HEK293T (cell line): ENCODE measurements around the gene INTS6L.
A peak's percentile ranks its signal among the peaks of the same experiment; 100 is the strongest.
"Not testable (repeated sequence)": the region's sequence is repeated elsewhere in the genome, so short reads cannot be mapped to it uniquely, and the experiment has no call there.

ENCODE experiments used
- CTCF ChIA-PET: fragments of 350-600 bp; formaldehyde crosslinking; extraction: SDS; loops from one replicate; lab custom pipeline; 2021; ENCODE audit warnings: antibody characterized with exemption, inconsistent platforms; lab: Yijun Ruan, JAX
- POLR2A ChIA-PET: fragments of 350-600 bp; formaldehyde crosslinking; extraction: SDS; loops from one replicate; lab custom pipeline; 2020; ENCODE audit warnings: antibody characterized with exemption, inconsistent platforms; lab: Yijun Ruan, JAX
- DNase-seq: peaks from one replicate; pipeline ENCODE4 v3.0.0; 2012; ENCODE audit warnings: mixed read lengths; ENCODE audit errors: extremely low spot score
- ARNT ChIP-seq: fragments of 450-650 bp; IDR thresholded peaks from 2 replicates; pipeline ENCODE4 v1.6.1; 2017; ENCODE audit warnings: mild to moderate bottlenecking
- BHLHE40 ChIP-seq: fragments of 450-650 bp; IDR thresholded peaks from 2 replicates; pipeline ENCODE4 v1.6.1; 2016; ENCODE audit warnings: mild to moderate bottlenecking, moderate library complexity, borderline replicate concordance
- CTBP1 ChIP-seq: fragments of 450-650 bp; IDR thresholded peaks from 2 replicates; pipeline ENCODE4 v1.6.1; 2016; ENCODE audit warnings: borderline replicate concordance
- ELF4 ChIP-seq: fragments of 450-650 bp; IDR thresholded peaks from 2 replicates; pipeline ENCODE4 v1.6.1; 2017; ENCODE audit warnings: antibody characterized with exemption
- FOXA1 ChIP-seq: fragments of 450-650 bp; IDR thresholded peaks from 2 replicates; pipeline ENCODE4 v1.6.1; 2016; ENCODE audit warnings: mild to moderate bottlenecking
- FOXK2 ChIP-seq: fragments of 450-650 bp; IDR thresholded peaks from 2 replicates; pipeline ENCODE4 v1.6.1; 2016; ENCODE audit warnings: mild to moderate bottlenecking
- FOXM1 ChIP-seq: fragments of 450-650 bp; IDR thresholded peaks from 2 replicates; pipeline ENCODE4 v1.6.1; 2017; ENCODE audit warnings: mild to moderate bottlenecking, borderline replicate concordance
- HDGF ChIP-seq: fragments of 450-650 bp; IDR thresholded peaks from 2 replicates; pipeline ENCODE4 v1.6.1; 2017; ENCODE audit warnings: antibody characterized with exemption, borderline replicate concordance
- L3MBTL2 ChIP-seq: fragments of 450-650 bp; conservative IDR thresholded peaks from 2 replicates; pipeline ENCODE4 v1.6.1; 2016; ENCODE audit warnings: mild to moderate bottlenecking
- LEF1 ChIP-seq: fragments of 450-650 bp; IDR thresholded peaks from 2 replicates; pipeline ENCODE4 v1.6.1; 2017; ENCODE audit warnings: mild to moderate bottlenecking, borderline replicate concordance
- NFRKB ChIP-seq: fragments of 450-650 bp; IDR thresholded peaks from 2 replicates; pipeline ENCODE4 v1.6.1; 2016; ENCODE audit warnings: mild to moderate bottlenecking, moderate library complexity
- SP1 ChIP-seq: fragments of 450-650 bp; IDR thresholded peaks from 2 replicates; pipeline ENCODE4 v1.6.1; 2017
- SUZ12 ChIP-seq: fragments of 450-650 bp; IDR thresholded peaks from 2 replicates; pipeline ENCODE4 v1.6.1; 2016; ENCODE audit warnings: mild to moderate bottlenecking
- TARDBP ChIP-seq: fragments of 450-650 bp; IDR thresholded peaks from 2 replicates; pipeline ENCODE4 v1.6.1; 2016
- ZNF384 ChIP-seq: fragments of 450-650 bp; IDR thresholded peaks from 2 replicates; pipeline ENCODE4 v1.6.1; 2016
- TF ChIP-seq, protein P1 (sequence below): fragments of 450-650 bp; IDR thresholded peaks from 2 replicates; pipeline ENCODE4 v1.6.1; 2016

The INTS6L gene

DNA sequence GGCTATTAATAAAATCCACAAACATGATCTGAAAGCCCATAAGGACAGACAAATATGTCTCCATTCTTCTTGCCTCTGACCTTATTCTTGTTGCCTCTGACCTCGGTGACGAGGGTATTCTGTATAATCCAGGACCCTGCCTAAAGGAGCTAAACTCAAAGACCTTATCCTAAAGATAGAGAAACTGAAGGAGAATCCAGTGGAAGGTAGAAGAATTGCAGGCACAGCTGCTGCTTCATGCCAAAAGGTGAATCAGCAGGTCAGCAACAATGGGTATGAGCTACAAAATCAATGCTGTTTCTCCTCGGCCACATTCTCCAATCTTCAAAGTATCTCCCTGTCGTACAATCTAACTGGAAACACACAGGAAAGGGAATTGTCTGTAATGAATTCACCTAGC lies 71.4 kb downstream of the INTS6L start:
- ChIA-PET CTCF (interaction anchor here (2.0 kb wide), 1 partner anchor 105 kb away, joined by 5 read pairs; no protein-coding TSS in a partner anchor), POLR2A (no interaction called here)
- TF ChIP-seq SUZ12 (no peak), FOXK2 (no peak), CTBP1 (no peak), LEF1 (no peak), ELF4 (no peak)
- DNase-seq, result no peak

GRCh38 chrX:135594049-135594448 lies 73.6 kb downstream of the INTS6L start:
- DNase-seq, POLR2A ChIA-PET: not testable (repeated sequence)
- CTCF ChIA-PET, result interaction anchor here (0.7 kb wide), 1 partner anchor 32 kb away, joined by 4 read pairs; no protein-coding TSS in a partner anchor

- POLR2A ChIA-PET, DNase-seq: not testable (repeated sequence)
- CTCF ChIA-PET, result interaction anchor here (0.7 kb wide), 1 partner anchor 32 kb away, joined by 4 read pairs; no protein-coding TSS in a partner anchor
Observed at GRCh38 chrX:135594453-135594852, 74.0 kb downstream of the INTS6L start.

GRCh38 chrX:135595543-135595942 lies 75.1 kb downstream of the INTS6L start:
- no peak for TF ChIP-seq FOXK2
- no peak for TF ChIP-seq BHLHE40
- TF ChIP-seq L3MBTL2, result no peak
- no peak for TF ChIP-seq HDGF
- no peak for TF ChIP-seq FOXM1
- TF ChIP-seq ARNT, result no peak
- TF ChIP-seq SP1, result no peak
- TF ChIP-seq, protein P1, sequence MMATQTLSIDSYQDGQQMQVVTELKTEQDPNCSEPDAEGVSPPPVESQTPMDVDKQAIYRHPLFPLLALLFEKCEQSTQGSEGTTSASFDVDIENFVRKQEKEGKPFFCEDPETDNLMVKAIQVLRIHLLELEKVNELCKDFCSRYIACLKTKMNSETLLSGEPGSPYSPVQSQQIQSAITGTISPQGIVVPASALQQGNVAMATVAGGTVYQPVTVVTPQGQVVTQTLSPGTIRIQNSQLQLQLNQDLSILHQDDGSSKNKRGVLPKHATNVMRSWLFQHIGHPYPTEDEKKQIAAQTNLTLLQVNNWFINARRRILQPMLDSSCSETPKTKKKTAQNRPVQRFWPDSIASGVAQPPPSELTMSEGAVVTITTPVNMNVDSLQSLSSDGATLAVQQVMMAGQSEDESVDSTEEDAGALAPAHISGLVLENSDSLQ, result no peak
- TF ChIP-seq ZNF384, result no peak
- no peak for TF ChIP-seq ELF4
- no peak for TF ChIP-seq FOXA1
- no peak for TF ChIP-seq CTBP1
- no peak for TF ChIP-seq NFRKB
- no peak for TF ChIP-seq SUZ12
- TF ChIP-seq TARDBP, result no peak
- TF ChIP-seq LEF1, result no peak
- DNase-seq, result no peak
- ChIA-PET POLR2A (no interaction called here), CTCF (no interaction called here)

- peak; percentile 75 for DNase-seq
- POLR2A ChIA-PET, result no interaction called here
- CTCF ChIA-PET, result interaction anchor here (0.6 to 0.7 kb wide), 4 partner anchors 14 to 969 kb away, joined by 3 to 9 read pairs (median 5); no protein-coding TSS in a partner anchor
- TF ChIP-seq ZNF384, result no peak
- no peak for TF ChIP-seq CTBP1
Observed at GRCh38 chrX:135596495-135596894, 76.0 kb downstream of the INTS6L start.

GRCh38 chrX:135605906-135606305 lies 85.4 kb downstream of the INTS6L start:
- ChIA-PET POLR2A (no interaction called here), CTCF (no interaction called here)
- DNase-seq, result no peak
- TF ChIP-seq FOXK2 (no peak), NFRKB (no peak), L3MBTL2 (no peak), ARNT (no peak)
- TF ChIP-seq, protein P1, result no peak

GRCh38 chrX:135624408-135625204 lies 104.1 kb downstream of the INTS6L start:
- POLR2A ChIA-PET, DNase-seq, CTCF ChIA-PET: not testable (repeated sequence)

GRCh38 chrX:135625995-135626394 lies 105.5 kb downstream of the INTS6L start:
- ChIA-PET POLR2A (no interaction called here), CTCF (interaction anchor here (0.6 kb wide), 2 partner anchors 9 to 32 kb away, joined by 3 to 4 read pairs; no protein-coding TSS in a partner anchor)
- TF ChIP-seq CTBP1, result no peak
- no peak for TF ChIP-seq ELF4
- no peak for TF ChIP-seq SUZ12
- TF ChIP-seq ZNF384, result no peak
- TF ChIP-seq BHLHE40, result no peak
- TF ChIP-seq FOXK2, result no peak
- TF ChIP-seq FOXM1, result no peak
- TF ChIP-seq, protein P1, result no peak
- peak; percentile 32 for DNase-seq
